MM.1S (cell line): Measurements from ENCODE around the gene CEP128.

Source experiments
- DNase-seq: peaks from one replicate; pipeline ENCODE4 v3.0.0-alpha.2; 2015
- H2AFZ ChIP-seq: fragments of 300-600 bp; sonication (generic); 2 replicates; pipeline ENCODE4 v1.6.0; 2016; ENCODE audit warnings: antibody characterized with exemption, low read length
- H3F3A ChIP-seq: fragments of 300-600 bp; sonication (generic); 2 replicates; pipeline ENCODE4 v1.6.1; 2016; ENCODE audit warnings: mild to moderate bottlenecking, antibody characterized with exemption, low read length, moderate library complexity, mixed read lengths; ENCODE audit not compliant: insufficient read depth
- H3K27ac ChIP-seq: fragments of 300-600 bp; sonication (generic); 2 replicates; pipeline ENCODE4 v1.5.1; 2016; ENCODE audit warnings: mild to moderate bottlenecking, low read length
- H3K27me3 ChIP-seq: fragments of 300-600 bp; sonication (generic); replicated peaks from 2 replicates; pipeline ENCODE4 v1.6.0; 2016; ENCODE audit warnings: low read length; ENCODE audit not compliant: insufficient read depth
- H3K36me3 ChIP-seq: fragments of 300-600 bp; sonication (generic); replicated peaks from 2 replicates; pipeline ENCODE4 v1.6.1; 2016; ENCODE audit warnings: mild to moderate bottlenecking, low read length, mixed read lengths; ENCODE audit not compliant: insufficient read depth
- H3K4me1 ChIP-seq: fragments of 300-600 bp; sonication (generic); 2 replicates; pipeline ENCODE4 v1.6.1; 2016; ENCODE audit warnings: low read length, mixed read lengths
- H3K4me2 ChIP-seq: fragments of 300-600 bp; sonication (generic); 2 replicates; pipeline ENCODE4 v1.6.0; 2016; ENCODE audit warnings: low read depth, low read length
- H3K4me3 ChIP-seq: fragments of 300-600 bp; sonication (generic); 2 replicates; pipeline ENCODE4 v1.5.1; 2016; ENCODE audit warnings: low read length, mixed read lengths
- H3K79me2 ChIP-seq: fragments of 300-600 bp; sonication (generic); 2 replicates; pipeline ENCODE4 v1.6.1; 2016; ENCODE audit warnings: mixed run types, low read length, mixed read lengths
- H3K9ac ChIP-seq: fragments of 300-600 bp; sonication (generic); 2 replicates; pipeline ENCODE4 v1.6.1; 2016; ENCODE audit warnings: low read length, mixed read lengths
- H3K9me2 ChIP-seq: fragments of 300-600 bp; sonication (generic); replicated peaks from 2 replicates; pipeline ENCODE4 v1.6.1; 2016; ENCODE audit warnings: mild to moderate bottlenecking, low read length, mixed read lengths; ENCODE audit not compliant: insufficient read depth
- H3K9me3 ChIP-seq: fragments of 300-600 bp; sonication (generic); replicated peaks from 2 replicates; pipeline ENCODE4 v1.6.1; 2016; ENCODE audit warnings: mild to moderate bottlenecking, low read length, mixed read lengths; ENCODE audit not compliant: insufficient read depth
- H4K20me1 ChIP-seq: fragments of 300-600 bp; sonication (generic); 2 replicates; pipeline ENCODE4 v1.6.1; 2016; ENCODE audit warnings: mild to moderate bottlenecking, low read length, moderate library complexity, mixed read lengths; ENCODE audit not compliant: insufficient read depth
- EZH2 ChIP-seq: fragments of 300-600 bp; sonication (generic); optimal IDR thresholded peaks from 2 replicates; pipeline ENCODE3; 2017; ENCODE audit warnings: low read depth, mild to moderate bottlenecking, antibody characterized with exemption, low read length, mixed read lengths
- EZH2phosphoT487 ChIP-seq: fragments of 300-600 bp; sonication (generic); IDR thresholded peaks from 2 replicates; pipeline ENCODE4 v1.6.1; 2018; ENCODE audit warnings: antibody characterized with exemption, low read length
- TF ChIP-seq, protein P1 (sequence below): fragments of 300-600 bp; sonication (generic); IDR thresholded peaks from 2 replicates; pipeline ENCODE4 v1.5.1; 2016; ENCODE audit warnings: antibody characterized with exemption, low read length, mixed read lengths

The CEP128 gene

GRCh38 chr14:80764921-80765507, 176.5 kb downstream of the CEP128 start:
- Histone ChIP-seq H4K20me1 (no peaks in the 10 kb centered on the region), H3K9me3 (no peaks in the 10 kb centered on the region), H3K9ac (no peak overlapping the region), H3K4me2 (no peak overlapping the region), H2AFZ (no peak overlapping the region), H3K27ac (no peak overlapping the region), H3K4me1 (no peaks in the 10 kb centered on the region), H3K79me2 (no peaks in the 10 kb centered on the region), H3F3A (no peaks in the 10 kb centered on the region), H3K9me2 (no peaks in the 10 kb centered on the region), H3K36me3 (no peaks in the 10 kb centered on the region), H3K4me3 (no peak overlapping the region), H3K27me3 (no peaks in the 10 kb centered on the region)
- DNase-seq = no peak
- TF ChIP-seq EZH2 (no peak), EZH2phosphoT487 (no peak)
- TF ChIP-seq, protein P1, sequence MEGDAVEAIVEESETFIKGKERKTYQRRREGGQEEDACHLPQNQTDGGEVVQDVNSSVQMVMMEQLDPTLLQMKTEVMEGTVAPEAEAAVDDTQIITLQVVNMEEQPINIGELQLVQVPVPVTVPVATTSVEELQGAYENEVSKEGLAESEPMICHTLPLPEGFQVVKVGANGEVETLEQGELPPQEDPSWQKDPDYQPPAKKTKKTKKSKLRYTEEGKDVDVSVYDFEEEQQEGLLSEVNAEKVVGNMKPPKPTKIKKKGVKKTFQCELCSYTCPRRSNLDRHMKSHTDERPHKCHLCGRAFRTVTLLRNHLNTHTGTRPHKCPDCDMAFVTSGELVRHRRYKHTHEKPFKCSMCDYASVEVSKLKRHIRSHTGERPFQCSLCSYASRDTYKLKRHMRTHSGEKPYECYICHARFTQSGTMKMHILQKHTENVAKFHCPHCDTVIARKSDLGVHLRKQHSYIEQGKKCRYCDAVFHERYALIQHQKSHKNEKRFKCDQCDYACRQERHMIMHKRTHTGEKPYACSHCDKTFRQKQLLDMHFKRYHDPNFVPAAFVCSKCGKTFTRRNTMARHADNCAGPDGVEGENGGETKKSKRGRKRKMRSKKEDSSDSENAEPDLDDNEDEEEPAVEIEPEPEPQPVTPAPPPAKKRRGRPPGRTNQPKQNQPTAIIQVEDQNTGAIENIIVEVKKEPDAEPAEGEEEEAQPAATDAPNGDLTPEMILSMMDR = no peak

DNA sequence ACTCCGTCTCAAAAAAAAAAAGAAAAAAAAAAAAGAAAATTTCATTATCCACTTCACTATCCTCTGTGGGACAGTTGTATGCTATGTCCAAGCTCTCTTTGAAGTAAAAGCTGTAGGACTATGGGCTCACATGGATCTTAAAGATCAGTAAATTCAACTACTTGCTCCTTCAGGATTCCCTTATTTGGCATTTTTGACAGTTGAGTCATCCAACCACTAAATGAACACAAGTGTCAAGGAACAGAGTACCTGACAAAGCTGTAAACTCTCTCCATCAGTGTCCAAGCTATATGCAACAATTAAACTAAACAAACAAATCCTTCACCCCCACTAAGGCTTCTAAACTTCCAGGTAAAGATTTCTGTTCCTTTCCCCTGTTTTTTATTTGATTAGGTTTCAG, 177.0 kb downstream of the CEP128 start:
- TF ChIP-seq EZH2 (no peak), EZH2phosphoT487 (no peak)
- no peak for DNase-seq

GRCh38 chr14:80762641-80763228, 178.8 kb downstream of the CEP128 start:
- no peaks in the 10 kb centered on the region for H3K4me1 ChIP-seq
- no peaks in the 10 kb centered on the region for H3K9me3 ChIP-seq
- H2AFZ ChIP-seq = no peak overlapping the region
- no peak for DNase-seq
- H3K79me2 ChIP-seq = no peaks in the 10 kb centered on the region
- H3F3A ChIP-seq = no peaks in the 10 kb centered on the region
- H3K4me2 ChIP-seq = no peak overlapping the region
- TF ChIP-seq, protein P1 = no peak
- TF ChIP-seq EZH2 = no peak
- no peak for TF ChIP-seq EZH2phosphoT487
- no peaks in the 10 kb centered on the region for H3K27me3 ChIP-seq
- no peaks in the 10 kb centered on the region for H4K20me1 ChIP-seq
- no peak overlapping the region for H3K9ac ChIP-seq
- H3K36me3 ChIP-seq = no peaks in the 10 kb centered on the region
- H3K9me2 ChIP-seq = no peaks in the 10 kb centered on the region
- no peak overlapping the region for H3K4me3 ChIP-seq
- no peak overlapping the region for H3K27ac ChIP-seq

More for the DNA sequence above, 177.0 kb downstream of the CEP128 start:
- no peaks in the 10 kb centered on the region for H3K9me2 ChIP-seq
- no peaks in the 10 kb centered on the region for H3K79me2 ChIP-seq
- H3K4me3 ChIP-seq = no peak overlapping the region
- H4K20me1 ChIP-seq = no peaks in the 10 kb centered on the region
- H3K36me3 ChIP-seq = no peaks in the 10 kb centered on the region
- H3K9me3 ChIP-seq = no peaks in the 10 kb centered on the region
- no peaks in the 10 kb centered on the region for H3K27me3 ChIP-seq
- H3K9ac ChIP-seq = no peak overlapping the region
- no peak overlapping the region for H2AFZ ChIP-seq
- H3F3A ChIP-seq = no peaks in the 10 kb centered on the region
- H3K4me2 ChIP-seq = no peak overlapping the region
- no peaks in the 10 kb centered on the region for H3K4me1 ChIP-seq
- H3K27ac ChIP-seq = no peak overlapping the region

DNA sequence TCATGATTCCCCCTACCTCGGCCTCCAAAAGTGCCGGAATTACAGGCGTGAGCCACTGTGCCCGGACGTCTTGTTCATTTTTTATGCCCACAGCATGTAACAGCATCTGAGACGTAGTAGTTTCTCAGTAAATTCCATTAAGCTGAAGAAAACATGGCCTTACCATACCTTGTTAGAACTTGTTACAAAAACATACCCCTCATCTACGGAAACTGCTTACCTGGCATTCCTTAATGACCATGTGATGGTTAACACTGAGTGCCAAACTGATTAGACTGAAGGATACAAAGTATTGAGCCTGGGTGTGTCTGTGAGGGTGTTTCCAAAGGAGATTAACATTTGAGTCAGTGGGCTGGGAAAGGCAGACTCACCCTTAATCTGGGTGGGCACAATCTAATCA, 186.8 kb downstream of the CEP128 start:
- no peak for DNase-seq
- no peak overlapping the region for H3K27ac ChIP-seq
- H3K36me3 ChIP-seq = no peaks in the 10 kb centered on the region
- no peak for TF ChIP-seq EZH2
- TF ChIP-seq EZH2phosphoT487 = no peak
- TF ChIP-seq, protein P1 = no peak
- H3K9me2 ChIP-seq = no peaks in the 10 kb centered on the region
- no peaks in the 10 kb centered on the region for H3K9me3 ChIP-seq
- H4K20me1 ChIP-seq = no peaks in the 10 kb centered on the region
- no peak overlapping the region for H3K9ac ChIP-seq
- H2AFZ ChIP-seq = no peak overlapping the region
- H3F3A ChIP-seq = no peaks in the 10 kb centered on the region
- no peaks in the 10 kb centered on the region for H3K27me3 ChIP-seq
- no peak overlapping the region for H3K4me3 ChIP-seq
- H3K4me2 ChIP-seq = no peak overlapping the region
- H3K4me1 ChIP-seq = no peaks in the 10 kb centered on the region
- H3K79me2 ChIP-seq = no peaks in the 10 kb centered on the region
